ENCODE data around the gene DNAH3. TPM values are rescaled to one million over a fixed set of nuclear protein-coding genes. Genes with fewer than 3 reads are reported as not detected.
"Not testable (repeated sequence)": the region's sequence is repeated elsewhere in the genome, so short reads cannot be mapped to it uniquely, and the experiment has no call there.

The DNAH3 gene
- total and polyA plus RNA-seq, 2 of the 8 experiments (the other 6 are each of a cell fraction or from before 2014, with no cell fraction given): 0.57 to 0.71 TPM

GRCh38 chr16:20976576-20976975 is 174.1 kb downstream of the DNAH3 start (continued):
- TF ChIP-seq USF2 (IDR thresholded peaks at IDR 0.05; ENCODE audit: low read length): no peak
- no peak for TF ChIP-seq HDAC6 (IDR thresholded peaks at IDR 0.05; ENCODE audit: low read depth, low read length)

- H2AFZ ChIP-seq (ENCODE audit: low read length); H3K9me3 ChIP-seq (ENCODE audit: insufficient read depth in 2 of 2, low read depth in 1 of 2, low read length in 1 of 2); H4K20me1 ChIP-seq (replicated peaks in 1 of 2; ENCODE audit: control insufficient read depth in 1 of 2, insufficient read depth in 2 of 2, low read length in 2 of 2); H2BK15ac ChIP-seq (ENCODE audit: low read length); DNase-seq (ENCODE audit: low read depth in 1 of 2, low spot score in 2 of 2); H3K4me3 ChIP-seq (ENCODE audit: extremely low read depth in 1 of 4, insufficient read depth in 2 of 4, low read depth in 3 of 4, low read length in 4 of 4); H3K4ac ChIP-seq (replicated peaks; ENCODE audit: insufficient read length, low read depth, low read length); H4K5ac ChIP-seq (ENCODE audit: insufficient read length, low read depth, low read length); H2BK5ac ChIP-seq (ENCODE audit: low read depth, low read length); H3K14ac ChIP-seq (ENCODE audit: insufficient read length); FAIRE-seq; H3K18ac ChIP-seq (ENCODE audit: extremely low read depth, low read length); H4K91ac ChIP-seq (replicated peaks; ENCODE audit: insufficient read length, low read length); H3K23ac ChIP-seq (ENCODE audit: insufficient read length); H2BK120ac ChIP-seq (replicated peaks; ENCODE audit: low read depth, low read length); H2AK5ac ChIP-seq (ENCODE audit: low read depth, low read length); H3K79me1 ChIP-seq (ENCODE audit: low read depth, low read length); H2BK20ac ChIP-seq (ENCODE audit: low read length); H3K56ac ChIP-seq (replicated peaks; ENCODE audit: insufficient read length, low read depth, low read length); H4K8ac ChIP-seq (ENCODE audit: extremely low read depth, insufficient read depth, low read length); H3K4me2 ChIP-seq (ENCODE audit: insufficient read depth in 1 of 2, low read depth in 2 of 2, low read length in 2 of 2); H3K23me2 ChIP-seq (ENCODE audit: low read depth, low read length); H3K9ac ChIP-seq (replicated peaks in 1 of 4; ENCODE audit: extremely low read depth in 1 of 4, low read depth in 3 of 4, low read length in 3 of 4); H3K27me3 ChIP-seq (replicated peaks in 1 of 4; ENCODE audit: control insufficient read depth in 3 of 4, extremely low read depth in 1 of 4, insufficient read depth in 3 of 4, low read length in 3 of 4); H3K4me1 ChIP-seq (replicated peaks in 1 of 4; ENCODE audit: control insufficient read depth in 3 of 4, insufficient read depth in 4 of 4, low read length in 3 of 4); H3K79me2 ChIP-seq (ENCODE audit: control insufficient read depth in 1 of 2, insufficient read depth in 2 of 2, low read length in 2 of 2); H3K36me3 ChIP-seq (ENCODE audit: control insufficient read depth in 2 of 4, insufficient read depth in 4 of 4, low read length in 3 of 4); H2BK12ac ChIP-seq (ENCODE audit: low read depth, low read length); H3K27ac ChIP-seq (ENCODE audit: low read depth, low read length): not testable (repeated sequence)
- POLR2A ChIA-PET (ENCODE audit: partially characterized antibody): interaction anchor here (0.7 kb wide), 1 partner anchor 96 kb away, joined by 3 read pairs; no protein-coding TSS in a partner anchor
- CTCF ChIA-PET (ENCODE audit: partially characterized antibody): interaction anchor here (1.3 kb wide), 1 partner anchor 24 kb away, joined by 3 read pairs; no protein-coding TSS in a partner anchor
- WGBS, 2 experiments (ENCODE audit: extremely low coverage in 1 of 2, insufficient coverage in 1 of 2, insufficient read length in 1 of 2, insufficient replicate concordance in 2 of 2, low coverage in 1 of 2, low lambda C conversion rate in 2 of 2, missing lambda C conversion rate in 1 of 2): 92% methylated on average over 4 of the region's 4 CpGs; no CpG with 5 or more reads in 1 of the 2 experiments
Measured at GRCh38 chr16:20973201-20973600, 177.4 kb downstream of the DNAH3 start.

All from H1 (cell line).